ENCODE results near the gene TRIM2. TPM values are rescaled to one million over a fixed set of nuclear protein-coding genes. Genes with fewer than 3 reads are reported as not detected.
A peak's percentile ranks its signal among the peaks of the same experiment; 100 is the strongest.

The TRIM2 gene
- total RNA-seq, 1 donor from 2014 or later, result 40.8 TPM

- DNase-seq (ENCODE audit: low read depth), result no peak
- TF ChIP-seq CTCF (conservative IDR thresholded peaks at IDR 0.05; ENCODE audit: low read depth, low read length), result no peak
- no peak overlapping the region for H3K4me3 ChIP-seq (ENCODE audit: low read depth, low read length)
Observed at GRCh38 chr4:153346031-153346430, 141.8 kb downstream of the TRIM2 start.

GRCh38 chr4:153346563-153346962 is 142.3 kb downstream of the TRIM2 start:
- no peak for TF ChIP-seq CTCF (conservative IDR thresholded peaks at IDR 0.05; ENCODE audit: low read depth, low read length)
- DNase-seq (ENCODE audit: low read depth), result no peak
- H3K4me3 ChIP-seq (ENCODE audit: low read depth, low read length), result no peak overlapping the region

GRCh38 chr4:153347117-153347516 is 142.9 kb downstream of the TRIM2 start:
- H3K4me3 ChIP-seq (ENCODE audit: low read depth, low read length), result no peak overlapping the region
- no peak for DNase-seq (ENCODE audit: low read depth)
- TF ChIP-seq CTCF (conservative IDR thresholded peaks at IDR 0.05; ENCODE audit: low read depth, low read length), result no peak

GRCh38 chr4:153348006-153348405 is 143.8 kb downstream of the TRIM2 start:
- H3K4me3 ChIP-seq (ENCODE audit: low read depth, low read length), result no peak overlapping the region
- TF ChIP-seq CTCF (conservative IDR thresholded peaks at IDR 0.05; ENCODE audit: low read depth, low read length), result no peak
- DNase-seq (ENCODE audit: low read depth), result no peak

GRCh38 chr4:153349206-153349805 is 145.1 kb downstream of the TRIM2 start:
- DNase-seq (ENCODE audit: low read depth), result no peak
- no peak overlapping the region for H3K4me3 ChIP-seq (ENCODE audit: low read depth, low read length)
- TF ChIP-seq CTCF (conservative IDR thresholded peaks at IDR 0.05; ENCODE audit: low read depth, low read length), result no peak

GRCh38 chr4:153362184-153362583 is 157.9 kb downstream of the TRIM2 start:
- DNase-seq (ENCODE audit: low read depth), result peak; percentile 39
- TF ChIP-seq CTCF (conservative IDR thresholded peaks at IDR 0.05; ENCODE audit: low read depth, low read length), result no peak
- no peak overlapping the region for H3K4me3 ChIP-seq (ENCODE audit: low read depth, low read length)

GRCh38 chr4:153364061-153364460 is 159.8 kb downstream of the TRIM2 start:
- H3K4me3 ChIP-seq (ENCODE audit: low read depth, low read length), result no peak overlapping the region
- TF ChIP-seq CTCF (conservative IDR thresholded peaks at IDR 0.05; ENCODE audit: low read depth, low read length), result no peak
- DNase-seq (ENCODE audit: low read depth), result no peak
